Stimulated activated CD8-positive, alpha-beta memory T cell treated with anti-CD3 and anti-CD28 coated beads, Interleukin-4, amount 100 ng/mL, for 24 hours (primary cell): Measurements from ENCODE around the gene IL17F.

Experiments used
- DNase-seq: peaks from one replicate; pipeline ENCODE4 v3.0.0-alpha.2; 2020; ENCODE audit warnings: low read depth

Gene IL17F

DNA sequence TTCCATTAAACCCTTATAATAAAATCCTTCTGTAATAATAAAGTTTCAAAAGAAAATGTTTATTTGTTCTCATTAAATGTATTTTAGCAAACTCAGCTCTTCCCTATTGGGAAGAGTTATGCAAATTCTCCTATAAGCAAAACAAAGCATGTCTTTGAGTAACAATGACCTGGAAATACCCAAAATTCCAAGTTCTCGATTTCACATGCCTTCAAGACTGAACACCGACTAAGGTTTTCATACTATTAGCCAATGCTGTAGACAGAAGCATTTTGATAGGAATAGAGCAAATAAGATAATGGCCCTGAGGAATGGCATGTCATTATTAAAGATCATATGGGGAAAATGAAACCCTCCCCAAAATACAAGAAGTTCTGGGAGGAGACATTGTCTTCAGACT, 54.3 kb downstream of the IL17F start:
- DNase-seq = no peak

GRCh38 chr6:52187098-52187497, 57.2 kb downstream of the IL17F start:
- no peak for DNase-seq
